ENCODE data around the gene FGL2.
"Not testable (repeated sequence)": the region's sequence is repeated elsewhere in the genome, so short reads cannot be mapped to it uniquely, and the experiment has no call there.

Gene FGL2

DNA sequence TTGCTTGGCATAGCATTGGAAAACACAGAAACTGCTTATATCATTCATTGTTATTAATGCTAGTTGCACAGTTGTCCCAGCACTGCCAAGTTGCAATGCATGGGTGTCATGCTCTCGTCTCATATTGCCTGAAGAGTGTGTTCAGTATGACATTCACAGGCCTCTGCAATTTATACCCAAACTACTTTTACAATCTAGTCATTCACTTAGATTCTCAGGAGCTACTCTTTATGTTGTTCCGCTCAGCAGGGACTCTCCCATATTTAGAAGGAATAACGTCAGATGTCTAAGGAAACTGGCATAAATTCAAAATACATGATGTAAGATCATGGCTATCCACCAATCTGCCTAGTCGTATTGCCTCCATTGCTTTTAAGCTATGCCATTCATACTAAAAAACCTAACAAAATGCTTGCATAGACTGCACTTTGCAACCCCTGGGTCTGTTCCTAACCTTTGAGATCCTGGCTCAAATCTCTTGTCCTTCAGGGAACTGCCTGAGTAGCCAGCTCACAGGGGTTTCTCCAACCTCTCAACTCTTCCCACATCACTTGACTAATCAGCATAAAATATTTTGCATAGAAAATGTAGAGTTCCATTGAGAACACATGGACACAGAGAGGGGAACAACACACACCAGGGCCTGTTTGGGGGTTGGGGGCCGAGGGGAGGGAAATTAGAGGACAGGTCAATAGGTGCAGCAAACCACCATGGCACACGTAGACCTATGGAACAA is 27.0 kb downstream of the FGL2 start:
- not testable (repeated sequence) for H3K4me3 ChIP-seq (ENCODE audit: low read length); DNase-seq (ENCODE audit: low read depth, low spot score)

DNA sequence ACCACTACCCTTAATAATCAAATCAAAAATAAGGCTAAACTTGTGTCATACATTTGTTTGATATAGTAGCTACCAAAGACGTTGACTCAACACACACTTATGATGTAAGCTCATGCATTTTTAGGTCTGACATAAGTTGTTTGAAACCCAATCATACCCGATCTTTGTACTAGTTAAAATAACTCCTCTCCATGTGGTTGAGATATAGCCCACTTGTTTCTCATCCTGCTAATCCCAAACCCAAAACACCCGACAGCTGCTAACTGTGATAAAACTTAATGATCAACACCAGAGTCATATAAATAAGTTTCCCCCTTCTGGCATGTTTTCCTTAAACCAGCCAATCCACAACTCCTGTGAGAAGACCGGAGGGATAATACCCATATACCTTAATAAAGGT is 28.5 kb downstream of the FGL2 start:
- not testable (repeated sequence) for DNase-seq (ENCODE audit: low read depth, low spot score); H3K4me3 ChIP-seq (ENCODE audit: low read length)

DNA sequence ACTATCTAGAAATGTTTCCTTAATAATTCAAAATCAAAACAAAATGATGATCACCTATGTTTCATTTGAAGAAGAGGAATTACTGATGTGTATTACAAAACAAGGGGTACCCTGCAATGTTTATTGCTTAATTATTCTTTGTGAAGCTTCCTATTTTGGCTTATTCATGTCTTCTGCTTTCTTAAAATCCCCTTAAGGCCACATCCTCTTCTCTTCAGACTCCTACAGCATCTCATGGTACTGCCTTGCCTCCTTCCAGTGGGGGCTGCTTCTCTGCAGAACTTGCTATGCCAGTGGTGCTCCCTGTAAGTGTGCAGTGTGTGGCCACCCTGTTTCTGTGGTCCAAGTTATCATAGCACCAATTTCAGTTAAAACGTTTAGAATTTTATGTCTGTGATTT is 42.2 kb downstream of the FGL2 start:
- no peak overlapping the region for H3K4me3 ChIP-seq (ENCODE audit: low read length)
- DNase-seq (ENCODE audit: low read depth, low spot score): no peak

DNA sequence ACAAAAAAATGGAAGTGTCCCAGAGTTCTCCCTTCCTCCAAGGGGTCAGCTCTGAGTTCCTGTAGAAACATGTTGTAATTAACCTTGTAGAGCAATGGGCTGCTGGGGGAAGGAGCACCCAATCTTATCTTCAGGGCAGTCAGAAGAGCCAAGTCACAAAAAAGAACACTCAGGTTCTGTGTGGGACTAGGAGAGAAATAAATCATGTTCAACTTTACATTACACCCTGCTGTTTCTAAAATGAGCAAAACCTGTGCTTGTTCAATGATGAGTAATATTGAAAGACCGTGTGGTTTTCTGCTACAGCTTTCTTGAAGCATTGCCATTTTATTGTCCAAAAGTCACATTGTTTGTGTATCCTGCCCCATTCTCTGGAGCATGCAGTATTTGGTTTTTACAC is 42.6 kb downstream of the FGL2 start:
- H3K4me3 ChIP-seq (ENCODE audit: low read length); DNase-seq (ENCODE audit: low read depth, low spot score): not testable (repeated sequence)

DNA sequence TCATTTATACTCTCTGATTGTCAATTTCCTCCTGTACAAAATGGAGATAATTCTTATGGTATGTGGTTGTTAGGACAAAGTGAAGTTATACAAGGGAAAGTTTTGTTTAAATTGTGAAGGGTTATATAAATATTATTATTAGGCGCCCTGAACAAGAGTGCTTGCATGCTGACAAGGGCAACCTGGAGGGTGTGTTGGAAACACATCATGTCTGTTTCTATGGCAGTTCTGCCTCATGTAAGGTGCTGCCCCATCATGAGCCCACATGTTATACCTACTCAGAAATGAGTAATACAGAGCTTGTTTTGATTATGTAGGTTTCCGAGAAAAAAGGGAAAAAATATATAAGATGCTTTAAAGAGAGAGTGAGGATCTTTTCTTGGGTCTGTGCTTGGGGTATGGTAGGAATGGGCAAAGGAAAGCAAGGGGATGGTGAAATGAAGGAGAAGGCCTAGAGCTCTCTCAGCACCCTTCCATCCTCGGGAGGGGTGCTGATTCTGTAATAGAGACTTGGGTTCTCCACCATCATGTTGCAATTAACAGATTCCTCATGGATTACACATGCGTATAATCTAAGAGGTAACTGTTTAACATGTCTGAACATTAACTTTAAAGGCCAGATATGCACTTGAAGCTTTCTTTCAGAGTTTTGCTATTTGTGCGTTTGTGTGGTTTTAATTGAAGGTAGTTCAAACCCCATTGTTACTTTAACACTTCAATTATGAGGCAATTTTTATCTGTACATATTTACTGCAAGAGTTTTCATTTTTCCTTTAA is 43.8 kb downstream of the FGL2 start:
- DNase-seq (ENCODE audit: low read depth, low spot score); H3K4me3 ChIP-seq (ENCODE audit: low read length): not testable (repeated sequence)

DNA sequence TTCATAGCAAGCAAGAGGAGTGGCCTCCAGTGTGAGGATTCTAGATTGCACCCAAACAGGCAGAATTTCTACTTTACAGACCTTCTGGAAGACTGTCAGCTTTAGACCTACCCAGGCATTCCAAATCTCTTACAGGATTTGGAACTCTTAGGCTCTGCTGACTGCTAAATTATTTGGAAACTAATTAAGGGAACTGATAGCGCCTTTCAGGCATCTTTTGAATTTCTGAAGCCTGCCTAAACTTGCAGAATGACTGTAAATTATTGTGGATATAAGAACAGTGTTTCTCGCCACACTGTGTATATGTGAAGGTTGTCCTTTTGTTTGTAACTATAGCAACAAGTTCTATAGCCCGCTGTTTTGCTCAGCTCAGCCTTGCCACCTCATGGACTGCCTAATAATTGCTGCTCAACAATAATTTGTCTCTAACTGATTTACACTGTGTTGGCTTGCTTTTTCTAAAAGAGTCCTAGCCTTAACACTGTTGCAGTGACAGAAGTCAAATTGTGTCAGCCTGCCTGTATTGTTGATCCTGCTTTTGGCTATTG is 44.6 kb downstream of the FGL2 start:
- not testable (repeated sequence) for H3K4me3 ChIP-seq (ENCODE audit: low read length); DNase-seq (ENCODE audit: low read depth, low spot score)

DNA sequence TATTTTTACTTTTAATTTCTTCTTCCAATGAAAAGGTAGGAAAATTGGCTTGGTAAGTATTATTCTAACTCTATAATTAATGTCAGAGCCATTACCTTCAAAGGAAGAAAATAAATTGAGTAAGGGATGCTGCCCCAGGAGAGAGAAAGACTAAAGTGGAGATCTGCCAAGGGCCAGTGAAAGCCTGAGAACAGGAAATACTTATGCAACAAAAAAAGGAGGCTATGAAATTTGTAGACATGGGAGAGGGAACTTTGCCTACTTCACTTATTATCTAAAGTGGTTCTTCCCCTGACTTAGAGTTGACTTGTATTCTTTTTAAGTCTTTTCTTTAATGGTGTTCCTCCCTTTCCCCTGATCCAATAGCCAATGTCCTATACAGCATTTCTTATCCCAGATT is 47.4 kb downstream of the FGL2 start:
- not testable (repeated sequence) for DNase-seq (ENCODE audit: low read depth, low spot score); H3K4me3 ChIP-seq (ENCODE audit: low read length)

Measured in Jurkat, Clone E6-1 (cell line).